ENCODE results near the gene FRS2.

FRS2 gene

GRCh38 chr12:69457433-69457832, 12.8 kb upstream of the FRS2 start:
- in situ Hi-C loops (cut with HindIII; ENCODE audit: low sequenced_read_pairs): no loop called here
- no peak for TF ChIP-seq CTCF (IDR thresholded peaks at IDR 0.05; ENCODE audit: low read depth, low read length, missing control alignments)
- no peak overlapping the region for H3K4me3 ChIP-seq (ENCODE audit: low read depth, low read length)
- DNase-seq (ENCODE audit: low read depth): no peak

- no peak for DNase-seq (ENCODE audit: low read depth)
- H3K4me3 ChIP-seq (ENCODE audit: low read depth, low read length): no peak overlapping the region
- in situ Hi-C loops (cut with HindIII; ENCODE audit: low sequenced_read_pairs): no loop called here
- TF ChIP-seq CTCF (IDR thresholded peaks at IDR 0.05; ENCODE audit: low read depth, low read length, missing control alignments): no peak
These were observed 10.7 kb upstream of the FRS2 start for GRCh38 chr12:69459477-69459876.

DNA sequence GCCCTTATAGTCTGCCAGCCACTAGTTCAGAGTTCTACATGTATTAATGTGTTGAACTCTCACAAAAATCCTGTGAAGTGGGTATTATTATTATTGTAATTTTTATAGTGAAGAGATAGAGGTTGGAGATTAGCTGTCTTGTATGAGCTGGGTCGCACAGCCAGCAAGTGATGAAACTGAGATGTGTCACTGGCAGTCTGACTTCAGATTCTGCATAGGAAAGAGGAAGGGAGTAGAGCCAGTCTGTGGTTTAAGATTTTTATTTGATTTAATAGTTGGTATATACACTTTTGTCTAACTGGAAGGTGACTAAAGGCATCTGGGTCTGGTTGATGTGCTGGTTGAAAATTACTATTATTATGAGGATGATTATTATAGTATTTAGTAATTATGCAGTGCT, 5.8 kb upstream of the FRS2 start:
- in situ Hi-C loops (cut with HindIII; ENCODE audit: low sequenced_read_pairs): no loop called here
- no peak overlapping the region for H3K4me3 ChIP-seq (ENCODE audit: low read depth, low read length)
- no peak for TF ChIP-seq CTCF (IDR thresholded peaks at IDR 0.05; ENCODE audit: low read depth, low read length, missing control alignments)
- DNase-seq (ENCODE audit: low read depth): no peak

GRCh38 chr12:69466867-69467266, 3.3 kb upstream of the FRS2 start:
- no peak for TF ChIP-seq CTCF (IDR thresholded peaks at IDR 0.05; ENCODE audit: low read depth, low read length, missing control alignments)
- no peak for DNase-seq (ENCODE audit: low read depth)
- H3K4me3 ChIP-seq (ENCODE audit: low read depth, low read length): no peak overlapping the region
- in situ Hi-C loops (cut with HindIII; ENCODE audit: low sequenced_read_pairs): no loop called here

DNA sequence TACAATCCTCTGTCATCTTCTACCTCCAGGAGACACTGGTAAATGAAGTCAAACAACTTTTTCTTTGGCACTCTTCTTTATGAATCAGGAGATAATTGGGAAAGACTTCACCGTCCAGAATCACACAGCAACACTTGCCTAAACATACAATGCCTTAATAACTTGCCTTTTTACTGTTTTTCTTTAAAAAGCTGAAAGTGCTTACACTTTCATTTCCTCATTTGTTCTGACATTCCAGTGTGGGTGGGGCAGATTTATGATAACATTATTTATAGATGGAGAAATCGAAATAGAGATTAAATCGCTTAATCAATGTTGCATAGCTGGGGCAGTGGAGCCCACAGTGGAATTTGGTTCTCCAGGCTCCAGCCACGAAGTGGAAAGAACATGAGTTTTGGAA, 2.8 kb upstream of the FRS2 start:
- TF ChIP-seq CTCF (IDR thresholded peaks at IDR 0.05; ENCODE audit: low read depth, low read length, missing control alignments): no peak
- DNase-seq (ENCODE audit: low read depth): no peak
- no peak overlapping the region for H3K4me3 ChIP-seq (ENCODE audit: low read depth, low read length)
- in situ Hi-C loops (cut with HindIII; ENCODE audit: low sequenced_read_pairs): no loop called here

DNA sequence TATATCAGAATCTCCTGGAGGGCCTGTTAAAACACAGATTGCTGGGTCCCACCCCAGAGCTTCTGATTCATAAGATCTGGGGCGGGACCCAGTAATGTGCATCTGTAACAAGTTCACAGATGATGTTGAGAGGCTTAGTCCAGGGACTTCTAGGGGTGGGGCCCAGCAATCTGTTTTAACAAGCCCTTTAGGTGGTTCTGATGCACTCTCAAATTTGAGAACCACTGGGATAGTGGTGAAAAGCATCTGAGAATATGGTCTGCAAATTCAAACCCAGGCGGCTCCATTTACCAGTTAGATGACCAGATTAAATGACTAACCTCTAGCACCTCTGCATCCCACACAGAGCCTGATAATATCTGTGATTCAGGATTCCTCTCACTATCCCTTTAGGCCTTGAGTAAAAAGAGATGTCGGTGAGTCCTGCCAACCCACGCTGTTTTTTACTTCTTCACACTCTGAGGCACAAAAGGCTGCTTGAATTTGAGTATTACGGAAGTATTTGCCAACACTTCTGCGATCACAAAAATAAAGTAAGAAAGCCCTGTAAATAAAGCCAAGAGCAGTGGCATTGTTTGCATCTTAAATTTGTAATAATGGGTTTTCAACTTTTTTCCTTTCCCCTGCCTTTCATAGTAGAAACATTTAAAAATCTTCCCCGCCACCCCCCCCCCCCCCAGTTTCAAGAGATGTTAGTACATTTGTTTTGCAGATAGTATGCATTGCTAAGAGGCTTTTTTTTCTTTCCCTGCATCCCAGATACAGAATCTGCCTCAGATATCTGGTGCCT, 1.8 kb upstream of the FRS2 start:
- no peak for DNase-seq (ENCODE audit: low read depth)
- H3K4me3 ChIP-seq (ENCODE audit: low read depth, low read length): no peak overlapping the region
- no peak for TF ChIP-seq CTCF (IDR thresholded peaks at IDR 0.05; ENCODE audit: low read depth, low read length, missing control alignments)
- in situ Hi-C loops (cut with HindIII; ENCODE audit: low sequenced_read_pairs): no loop called here

All from astrocyte of the cerebellum (primary cell).